RPMI7951 (cell line): ENCODE data around the gene TTC33. TPM values are rescaled to one million over a fixed set of nuclear protein-coding genes. Genes with fewer than 3 reads are reported as not detected.
"Not testable (repeated sequence)": the region's sequence is repeated elsewhere in the genome, so short reads cannot be mapped to it uniquely, and the experiment has no call there.

Experiments
- DNase-seq: peaks from one replicate; pipeline ENCODE4 v3.0.0-alpha.2; 2012; ENCODE audit warnings: low read depth
- total RNA-seq: library from RNA; depleted of rRNA; stranded (reverse); fragments of >200 nt; shearing (Covaris generic); gene quantifications from 2 replicates; pipeline ENCODE4 v1.2.3, GENCODE V29; 2014

TTC33 gene
- total RNA-seq, 1 experiment from 2014 or later = 19.5 TPM

- DNase-seq = no peak
Measured at GRCh38 chr5:40780199-40780598, 24.4 kb upstream of the TTC33 start.

GRCh38 chr5:40779561-40779960 is 23.8 kb upstream of the TTC33 start:
- DNase-seq = no peak

- DNase-seq = no peak
Measured at GRCh38 chr5:40778133-40778532, 22.4 kb upstream of the TTC33 start.

GRCh38 chr5:40776658-40776977 is 20.9 kb upstream of the TTC33 start:
- DNase-seq = no peak

- DNase-seq = peak; percentile 46
Measured at GRCh38 chr5:40775846-40776657, 20.3 kb upstream of the TTC33 start.

GRCh38 chr5:40775085-40775845 is 19.5 kb upstream of the TTC33 start:
- no peak for DNase-seq

- DNase-seq = no peak
Measured at GRCh38 chr5:40774623-40775022, 18.9 kb upstream of the TTC33 start.

- no peak for DNase-seq
Measured at GRCh38 chr5:40770764-40771163, 15.0 kb upstream of the TTC33 start.

- no peak for DNase-seq
Measured at GRCh38 chr5:40762705-40763104, 6.9 kb upstream of the TTC33 start.

GRCh38 chr5:40757400-40757799 is 1.6 kb upstream of the TTC33 start:
- no peak for DNase-seq

- peak; percentile 76 for DNase-seq
Measured at GRCh38 chr5:40755093-40755406, 711 bp downstream of the TTC33 start.

GRCh38 chr5:40754381-40755092 is 1.2 kb downstream of the TTC33 start:
- DNase-seq = no peak

- DNase-seq = no peak
Measured at GRCh38 chr5:40746703-40747102, 9.1 kb downstream of the TTC33 start.

GRCh38 chr5:40743771-40744170 is 12.0 kb downstream of the TTC33 start:
- no peak for DNase-seq

GRCh38 chr5:40738502-40738901 is 17.3 kb downstream of the TTC33 start:
- DNase-seq = peak; percentile 15

GRCh38 chr5:40736103-40736875 is 19.5 kb downstream of the TTC33 start:
- peak; percentile 54 for DNase-seq

- no peak for DNase-seq
Measured at GRCh38 chr5:40735609-40736008, 20.2 kb downstream of the TTC33 start.

GRCh38 chr5:40734986-40735385 is 20.8 kb downstream of the TTC33 start:
- peak; percentile 5 for DNase-seq

GRCh38 chr5:40733879-40734563 is 21.7 kb downstream of the TTC33 start:
- no peak for DNase-seq

- no peak for DNase-seq
Measured at GRCh38 chr5:40733434-40733833, 22.3 kb downstream of the TTC33 start.

- not testable (repeated sequence) for DNase-seq
Measured at GRCh38 chr5:40722497-40722911, 33.3 kb downstream of the TTC33 start.
